ENCODE results near the gene GARIN1A. TPM values are rescaled to one million over a fixed set of nuclear protein-coding genes. Genes with fewer than 3 reads are reported as not detected.
"Not testable (repeated sequence)": the region's sequence is repeated elsewhere in the genome, so short reads cannot be mapped to it uniquely, and the experiment has no call there.

GARIN1A gene
- total and polyA plus RNA-seq, 2 of the 4 experiments (the other 2 are of a cell fraction), result 0.18 to 1.4 TPM

GRCh38 chr7:128627124-128627523 lies 45.0 kb upstream of the GARIN1A start:
- dilution Hi-C loops (cut with HindIII; ENCODE audit: low sequenced_read_pairs, unreplicated experiment); H3K56ac ChIP-seq (ENCODE audit: extremely low read depth, insufficient read depth, low read length); H2BK20ac ChIP-seq (ENCODE audit: low read depth, low read length); H2BK5ac ChIP-seq (ENCODE audit: low read depth, low read length, poor library complexity, severe bottlenecking); H3K4me1 ChIP-seq (ENCODE audit: control insufficient read depth, insufficient read depth, low read length); H3K9me1 ChIP-seq (ENCODE audit: insufficient read depth, low read length); H3K18ac ChIP-seq (ENCODE audit: low read depth, low read length); H3K4ac ChIP-seq (ENCODE audit: low read depth, low read length); H2BK120ac ChIP-seq (ENCODE audit: low read depth, low read length); H3K9ac ChIP-seq (ENCODE audit: low read depth, low read length); H2AK9ac ChIP-seq (replicated peaks; ENCODE audit: low read depth, low read length, poor library complexity); in situ Hi-C loops (cut with MboI; ENCODE audit: low sequenced_read_pairs); H4K5ac ChIP-seq (ENCODE audit: low read depth, low read length); H3K79me1 ChIP-seq (ENCODE audit: low read depth in 1 of 2, low read length in 2 of 2); intact Hi-C loops (cut with micrococcal nuclease); H3K4me2 ChIP-seq (ENCODE audit: low read depth, low read length); H4K91ac ChIP-seq (ENCODE audit: insufficient read depth, low read depth, low read length); H3K14ac ChIP-seq (replicated peaks; ENCODE audit: low read depth, low read length); ATAC-seq (ENCODE audit: low read depth); H3K27ac ChIP-seq (ENCODE audit: insufficient read depth, low read length); H2BK15ac ChIP-seq (ENCODE audit: low read depth, low read length); CTCF ChIA-PET; BruUV-seq (replicated peaks); H2AK5ac ChIP-seq (ENCODE audit: low read depth, low read length); H2AFZ ChIP-seq (replicated peaks; ENCODE audit: low read length, poor library complexity); H3K27me3 ChIP-seq (ENCODE audit: control insufficient read depth, insufficient read depth, low read length); H3K4me3 ChIP-seq (ENCODE audit: insufficient read depth, low read depth, low read length); H3K9me3 ChIP-seq (ENCODE audit: control insufficient read depth, insufficient read depth, low read length); POLR2A ChIA-PET (ENCODE audit: unreplicated experiment); H4K8ac ChIP-seq (ENCODE audit: low read depth in 2 of 2, low read length in 2 of 2); H4K20me1 ChIP-seq (ENCODE audit: insufficient read depth, low read length); H3K23ac ChIP-seq (ENCODE audit: low read depth, low read length): not testable (repeated sequence)
- peaks cover 21% of the 10 kb centered on the region for H3K36me3 ChIP-seq (ENCODE audit: control insufficient read depth, insufficient read depth, low read length)
- WGBS, 2 experiments (ENCODE audit: extremely low coverage in 2 of 2, insufficient read length in 1 of 2), result no CpG with 5 or more reads among the region's 2 CpGs
- DNase-seq, result peak; percentile 14

- H3K4me2 ChIP-seq (ENCODE audit: low read depth, low read length); H3K9me1 ChIP-seq (ENCODE audit: insufficient read depth, low read length); H4K5ac ChIP-seq (ENCODE audit: low read depth, low read length); POLR2A ChIA-PET (ENCODE audit: unreplicated experiment); H3K14ac ChIP-seq (replicated peaks; ENCODE audit: low read depth, low read length); dilution Hi-C loops (cut with HindIII; ENCODE audit: low sequenced_read_pairs, unreplicated experiment); H2AK5ac ChIP-seq (ENCODE audit: low read depth, low read length); H3K27ac ChIP-seq (ENCODE audit: insufficient read depth, low read length); H3K4ac ChIP-seq (ENCODE audit: low read depth, low read length); H3K23ac ChIP-seq (ENCODE audit: low read depth, low read length); H3K4me3 ChIP-seq (ENCODE audit: insufficient read depth, low read depth, low read length); H2BK20ac ChIP-seq (ENCODE audit: low read depth, low read length); H3K56ac ChIP-seq (ENCODE audit: extremely low read depth, insufficient read depth, low read length); in situ Hi-C loops (cut with MboI; ENCODE audit: low sequenced_read_pairs); H3K79me1 ChIP-seq (ENCODE audit: low read depth in 1 of 2, low read length in 2 of 2); H2AFZ ChIP-seq (replicated peaks; ENCODE audit: low read length, poor library complexity); H4K8ac ChIP-seq (ENCODE audit: low read depth in 2 of 2, low read length in 2 of 2); intact Hi-C loops (cut with micrococcal nuclease); H3K18ac ChIP-seq (ENCODE audit: low read depth, low read length); H2BK15ac ChIP-seq (ENCODE audit: low read depth, low read length); CTCF ChIA-PET; H3K9me3 ChIP-seq (ENCODE audit: control insufficient read depth, insufficient read depth, low read length); H2BK120ac ChIP-seq (ENCODE audit: low read depth, low read length); H4K91ac ChIP-seq (ENCODE audit: insufficient read depth, low read depth, low read length); H3K4me1 ChIP-seq (ENCODE audit: control insufficient read depth, insufficient read depth, low read length); BruUV-seq (replicated peaks); DNase-seq; H2BK5ac ChIP-seq (ENCODE audit: low read depth, low read length, poor library complexity, severe bottlenecking); H3K9ac ChIP-seq (ENCODE audit: low read depth, low read length); H4K20me1 ChIP-seq (ENCODE audit: insufficient read depth, low read length); H2AK9ac ChIP-seq (replicated peaks; ENCODE audit: low read depth, low read length, poor library complexity); H3K27me3 ChIP-seq (ENCODE audit: control insufficient read depth, insufficient read depth, low read length); ATAC-seq (ENCODE audit: low read depth): not testable (repeated sequence)
- WGBS, 2 experiments (ENCODE audit: extremely low coverage in 2 of 2, insufficient read length in 1 of 2), result no CpG with 5 or more reads among the region's 3 CpGs
- peaks cover 26% of the 10 kb centered on the region for H3K36me3 ChIP-seq (ENCODE audit: control insufficient read depth, insufficient read depth, low read length)
These were observed 38.2 kb upstream of the GARIN1A start for GRCh38 chr7:128633915-128634314.

Measured in IMR-90 (cell line).